ENCODE data around the gene DIP2C.
"Not testable (repeated sequence)": the region's sequence is repeated elsewhere in the genome, so short reads cannot be mapped to it uniquely, and the experiment has no call there.

Gene DIP2C

GRCh38 chr10:451856-452255, 237.6 kb downstream of the DIP2C start:
- TF ChIP-seq CTCF (IDR thresholded peaks at IDR 0.05; ENCODE audit: extremely low read depth, insufficient read depth, missing control alignments), result no peak
- in situ Hi-C loops (cut with MboI; ENCODE audit: low pct_unique_long_range_greater_than_20kb, low sequenced_read_pairs, unreplicated experiment), result no loop called here
- DNase-seq (ENCODE audit: low spot score), result no peak

- in situ Hi-C loops (cut with MboI; ENCODE audit: low pct_unique_long_range_greater_than_20kb, low sequenced_read_pairs, unreplicated experiment), result no loop called here
- no peak for TF ChIP-seq CTCF (IDR thresholded peaks at IDR 0.05; ENCODE audit: extremely low read depth, insufficient read depth, missing control alignments)
- peak; percentile 75 for DNase-seq (ENCODE audit: low spot score)
These were observed 238.4 kb downstream of the DIP2C start for GRCh38 chr10:451021-451471.

- in situ Hi-C loops (cut with MboI; ENCODE audit: low pct_unique_long_range_greater_than_20kb, low sequenced_read_pairs, unreplicated experiment), result no loop called here
- no peak for TF ChIP-seq CTCF (IDR thresholded peaks at IDR 0.05; ENCODE audit: extremely low read depth, insufficient read depth, missing control alignments)
- DNase-seq (ENCODE audit: low spot score), result no peak
These were observed 239.0 kb downstream of the DIP2C start for GRCh38 chr10:450463-450862.

- DNase-seq (ENCODE audit: low spot score); in situ Hi-C loops (cut with MboI; ENCODE audit: low pct_unique_long_range_greater_than_20kb, low sequenced_read_pairs, unreplicated experiment): not testable (repeated sequence)
These were observed 240.1 kb downstream of the DIP2C start for GRCh38 chr10:449331-449730.

- no peak for DNase-seq (ENCODE audit: low spot score)
- in situ Hi-C loops (cut with MboI; ENCODE audit: low pct_unique_long_range_greater_than_20kb, low sequenced_read_pairs, unreplicated experiment), result no loop called here
- no peak for TF ChIP-seq CTCF (IDR thresholded peaks at IDR 0.05; ENCODE audit: extremely low read depth, insufficient read depth, missing control alignments)
These were observed 246.0 kb downstream of the DIP2C start for GRCh38 chr10:443459-443858.

- no peak for DNase-seq (ENCODE audit: low spot score)
- no peak for TF ChIP-seq CTCF (IDR thresholded peaks at IDR 0.05; ENCODE audit: extremely low read depth, insufficient read depth, missing control alignments)
- in situ Hi-C loops (cut with MboI; ENCODE audit: low pct_unique_long_range_greater_than_20kb, low sequenced_read_pairs, unreplicated experiment), result no loop called here
These were observed 247.3 kb downstream of the DIP2C start for GRCh38 chr10:442209-442608.

GRCh38 chr10:441659-442058, 247.8 kb downstream of the DIP2C start:
- in situ Hi-C loops (cut with MboI; ENCODE audit: low pct_unique_long_range_greater_than_20kb, low sequenced_read_pairs, unreplicated experiment), result no loop called here
- TF ChIP-seq CTCF (IDR thresholded peaks at IDR 0.05; ENCODE audit: extremely low read depth, insufficient read depth, missing control alignments), result no peak

More at GRCh38 chr10:441659-442058, 247.8 kb downstream of the DIP2C start:
- no peak for DNase-seq (ENCODE audit: low spot score)
